NCI-H524 (cell line): ENCODE results near the gene GIPC3.

Experiments
- DNase-seq, 2 experiments: peaks; one replicate each; lab custom pipeline; 2025; lab: John Stamatoyannopoulos, UW

Gene GIPC3

DNA sequence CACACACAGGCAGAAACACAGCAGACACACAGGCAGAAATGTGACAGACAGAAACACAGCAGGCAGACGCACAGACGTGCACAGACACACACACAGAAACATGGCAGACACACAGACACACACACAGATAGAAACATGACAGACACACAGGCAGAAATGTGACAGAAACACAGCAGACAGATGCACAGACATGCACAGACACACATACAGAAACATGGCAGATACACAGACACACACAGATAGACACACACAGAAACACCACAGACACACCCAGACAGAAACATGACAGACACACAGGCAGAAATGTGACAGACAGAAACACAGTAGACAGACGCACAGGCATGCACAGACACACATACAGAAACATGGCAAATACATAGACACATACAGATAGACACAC is 20.1 kb downstream of the GIPC3 start:
- DNase-seq = no peak

DNA sequence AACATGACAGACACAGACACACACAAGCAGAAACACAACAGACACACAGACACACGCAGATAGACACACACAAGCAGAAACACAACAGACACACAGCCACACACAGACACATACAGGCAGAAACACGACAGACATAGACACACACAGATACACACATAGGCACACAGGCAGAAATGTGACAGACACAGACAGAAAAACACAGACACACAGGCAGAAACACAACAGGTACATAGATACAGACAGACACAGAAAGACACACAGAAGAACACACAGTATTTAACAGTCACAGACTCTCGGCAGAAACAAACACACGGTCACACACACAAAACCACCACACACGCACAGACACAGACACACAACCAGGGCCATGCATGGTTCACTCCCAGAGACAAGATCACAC is 20.5 kb downstream of the GIPC3 start:
- no peak for DNase-seq

DNA sequence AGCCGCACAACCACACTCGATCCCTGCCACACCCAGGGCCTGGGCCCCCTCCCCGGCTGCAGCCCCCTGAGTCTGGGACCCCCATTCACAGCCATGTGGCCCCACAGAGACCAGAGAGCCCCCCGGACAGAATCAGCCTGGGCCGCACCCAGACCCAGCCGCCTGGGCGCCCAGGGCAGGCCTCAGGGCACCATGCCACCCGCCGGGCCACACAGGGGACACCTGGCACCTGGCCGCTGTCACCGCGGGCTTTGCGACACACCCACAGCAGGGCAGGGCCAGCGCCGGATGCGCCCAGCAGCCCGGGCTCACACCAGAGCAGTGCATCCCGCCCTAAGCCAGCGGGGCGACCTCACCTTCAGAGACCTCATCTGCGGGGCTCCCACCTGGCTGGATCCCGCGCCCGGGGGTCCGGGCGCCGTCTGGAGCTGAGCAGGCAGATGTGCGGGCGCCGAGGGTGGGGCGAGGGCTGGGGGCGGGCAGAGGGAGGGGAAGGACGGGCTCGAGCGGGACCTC is 21.0 kb downstream of the GIPC3 start:
- no peak for DNase-seq

DNA sequence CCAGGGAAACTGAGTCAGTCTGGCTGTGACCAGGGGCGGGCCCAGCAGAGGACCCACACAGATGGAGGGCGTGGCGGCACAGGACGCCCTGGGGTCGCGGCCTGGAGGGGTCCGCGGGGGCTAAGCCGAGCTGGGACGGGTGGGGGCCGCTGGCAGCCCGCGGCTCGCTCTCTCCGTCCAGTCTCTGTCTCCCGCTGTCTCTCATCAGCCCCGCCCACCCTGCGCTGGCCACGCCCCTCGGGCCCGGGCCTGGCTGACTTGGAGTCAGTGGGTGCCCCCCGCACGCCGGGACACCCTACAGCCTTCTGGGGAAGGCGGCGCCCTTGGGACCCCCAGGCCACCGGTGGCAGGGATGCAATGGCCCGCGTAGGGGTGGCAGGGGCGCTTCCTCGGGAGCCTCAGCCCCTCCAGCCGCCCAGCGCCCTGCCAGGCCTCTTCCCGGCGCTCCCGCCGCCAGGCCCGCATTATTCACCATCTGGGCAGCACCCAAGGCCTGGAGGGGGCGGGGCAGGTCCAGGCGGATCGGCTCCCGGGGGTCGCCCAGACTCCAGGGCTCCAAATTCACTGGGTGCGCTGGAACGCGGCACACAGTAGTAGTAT is 21.5 kb downstream of the GIPC3 start, which contains the start of gene TBXA2R:
TBXA2R (minus strand) TSS at position 186 of the 600 bp plus-strand sequence. CDS start 6,241 bp downstream, outside the sequence.
- DNase-seq = peak; percentile 23 to 61

DNA sequence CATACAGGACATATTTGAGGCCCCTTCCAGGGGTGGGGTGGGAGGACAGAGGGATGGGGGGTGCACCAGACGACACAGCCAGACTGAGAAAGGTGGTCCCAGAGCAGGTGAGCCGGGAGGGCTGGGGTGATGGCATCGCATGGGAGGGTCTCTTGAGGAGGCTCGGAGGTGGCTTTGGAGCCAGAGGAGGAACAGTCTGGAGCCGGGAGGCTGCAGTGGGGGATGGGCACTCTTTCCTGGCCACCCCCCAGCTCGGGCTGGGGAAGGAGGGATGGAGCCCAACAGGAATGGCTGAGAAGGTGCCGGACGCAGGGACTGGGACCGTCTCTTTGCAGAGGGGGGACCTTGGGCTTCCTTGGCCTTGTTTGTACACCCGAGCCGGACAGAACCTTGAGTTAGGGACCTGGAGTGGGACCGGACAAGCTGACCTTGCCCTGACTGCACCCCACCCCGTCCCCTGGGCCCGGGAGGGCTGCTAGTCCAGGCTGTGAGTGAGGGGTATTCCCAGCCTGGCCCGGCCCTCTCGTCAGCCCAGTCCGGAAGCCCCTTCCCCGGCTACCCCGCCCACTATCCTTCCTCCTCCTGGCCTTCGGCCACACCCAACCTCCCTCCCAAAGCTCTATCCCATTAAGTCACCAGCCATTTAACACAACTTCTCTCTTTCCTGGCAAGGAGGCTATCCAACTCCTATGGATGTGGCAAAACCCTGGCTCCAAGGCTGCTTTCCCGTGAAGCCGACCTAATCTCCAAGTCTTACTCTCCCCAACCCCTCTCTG is 22.2 kb downstream of the GIPC3 start:
- no peak for DNase-seq

DNA sequence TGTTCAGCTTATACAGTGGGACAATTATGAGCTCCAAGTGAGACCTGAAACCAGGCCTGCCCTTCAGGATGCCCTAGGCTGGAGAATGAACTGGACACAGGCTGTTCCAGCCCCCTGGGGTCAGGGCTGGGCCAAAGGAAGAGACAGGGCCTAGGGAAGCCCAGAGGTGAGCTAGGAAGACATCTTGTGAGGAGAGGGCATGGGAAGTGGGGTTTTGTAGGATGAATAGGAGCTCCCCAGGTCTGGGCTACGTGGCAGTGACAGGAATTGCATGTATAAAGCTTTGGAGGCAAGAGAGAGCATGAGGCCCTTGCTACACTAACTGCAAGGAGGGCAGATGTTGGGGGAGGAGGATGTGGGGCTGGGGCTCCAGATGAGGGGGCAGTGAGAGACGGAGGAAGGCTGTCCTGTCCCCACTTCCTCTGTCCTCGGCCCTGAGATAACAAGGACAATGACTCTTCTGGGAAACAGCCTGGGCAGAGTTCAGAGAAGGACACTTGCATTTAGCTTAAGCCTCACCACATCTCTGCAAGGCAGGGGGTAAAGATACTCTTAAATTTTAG is 22.9 kb downstream of the GIPC3 start:
- no peak for DNase-seq

DNA sequence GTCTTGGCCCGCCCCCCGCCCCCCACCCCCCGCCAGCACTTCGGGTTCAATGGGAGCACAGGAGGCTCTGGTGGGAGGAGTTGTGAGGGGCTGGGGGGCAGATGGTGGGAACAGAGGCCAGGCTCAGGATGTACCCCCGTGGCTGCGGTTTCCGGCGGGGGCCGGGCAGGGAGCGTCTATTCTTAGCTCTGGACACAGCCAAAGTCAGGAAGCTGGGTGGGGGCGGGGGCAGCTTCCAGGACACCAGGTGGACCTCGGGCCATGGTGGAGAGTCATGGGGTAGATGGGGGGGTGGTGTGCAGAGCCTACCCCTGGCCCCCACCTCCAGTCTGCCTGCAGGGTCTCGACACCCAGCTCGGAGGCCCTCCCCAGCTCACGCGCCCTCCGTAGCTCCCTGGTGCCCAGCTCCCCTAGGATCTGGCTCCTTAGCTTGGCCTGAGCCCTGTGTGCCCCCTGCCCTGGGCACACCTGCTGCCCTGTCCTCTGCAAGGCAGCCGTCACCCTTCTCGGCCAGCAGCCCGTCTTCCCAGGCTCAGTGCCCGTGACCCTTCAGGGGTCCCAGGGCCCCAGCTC is 23.6 kb downstream of the GIPC3 start:
- DNase-seq = no peak

DNA sequence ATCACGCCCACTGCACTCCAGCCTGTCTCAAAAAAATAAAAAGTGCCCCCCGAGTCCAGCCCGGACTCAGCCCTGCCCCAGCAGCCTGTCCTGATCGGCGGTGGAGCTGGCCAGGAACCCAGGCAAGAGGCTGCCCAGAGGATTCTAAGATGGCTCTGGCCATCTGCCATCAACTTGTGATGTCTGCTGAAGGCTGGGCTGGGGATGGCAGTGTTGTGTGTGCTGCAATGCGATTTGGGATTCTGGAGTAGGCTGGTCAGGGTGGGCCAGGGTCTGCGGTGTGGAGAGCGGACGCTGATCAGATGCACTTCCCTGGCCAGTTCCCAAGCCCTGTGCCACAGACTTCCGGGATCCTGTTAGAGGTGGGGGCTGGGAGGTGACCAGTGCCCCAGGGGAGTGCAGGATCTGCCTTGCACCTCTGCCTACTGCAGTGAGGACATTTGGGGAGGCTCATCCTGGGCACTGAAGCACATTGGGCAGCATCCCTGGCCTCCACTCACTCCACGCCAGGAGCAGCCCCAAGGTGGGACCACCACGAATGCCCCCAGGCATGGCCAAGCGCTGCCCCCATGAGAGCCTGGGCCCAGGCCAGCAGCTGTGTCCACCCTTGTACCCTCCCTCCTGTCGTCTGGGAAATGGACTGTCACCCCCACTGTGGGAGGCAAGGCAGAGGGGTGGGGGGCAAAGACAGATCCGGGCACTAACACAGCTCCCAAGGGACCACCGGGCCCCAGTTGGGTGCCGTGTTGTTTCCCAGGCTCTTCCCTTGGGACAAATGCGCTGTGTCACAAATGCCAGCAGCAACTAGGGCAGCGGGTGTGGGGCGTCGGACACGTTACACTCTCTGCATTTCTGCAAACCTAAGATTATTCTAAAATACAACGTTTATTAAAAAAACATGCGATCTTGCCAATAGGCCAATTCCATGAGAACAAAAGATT is 24.8 kb downstream of the GIPC3 start:
- DNase-seq = no peak

DNA sequence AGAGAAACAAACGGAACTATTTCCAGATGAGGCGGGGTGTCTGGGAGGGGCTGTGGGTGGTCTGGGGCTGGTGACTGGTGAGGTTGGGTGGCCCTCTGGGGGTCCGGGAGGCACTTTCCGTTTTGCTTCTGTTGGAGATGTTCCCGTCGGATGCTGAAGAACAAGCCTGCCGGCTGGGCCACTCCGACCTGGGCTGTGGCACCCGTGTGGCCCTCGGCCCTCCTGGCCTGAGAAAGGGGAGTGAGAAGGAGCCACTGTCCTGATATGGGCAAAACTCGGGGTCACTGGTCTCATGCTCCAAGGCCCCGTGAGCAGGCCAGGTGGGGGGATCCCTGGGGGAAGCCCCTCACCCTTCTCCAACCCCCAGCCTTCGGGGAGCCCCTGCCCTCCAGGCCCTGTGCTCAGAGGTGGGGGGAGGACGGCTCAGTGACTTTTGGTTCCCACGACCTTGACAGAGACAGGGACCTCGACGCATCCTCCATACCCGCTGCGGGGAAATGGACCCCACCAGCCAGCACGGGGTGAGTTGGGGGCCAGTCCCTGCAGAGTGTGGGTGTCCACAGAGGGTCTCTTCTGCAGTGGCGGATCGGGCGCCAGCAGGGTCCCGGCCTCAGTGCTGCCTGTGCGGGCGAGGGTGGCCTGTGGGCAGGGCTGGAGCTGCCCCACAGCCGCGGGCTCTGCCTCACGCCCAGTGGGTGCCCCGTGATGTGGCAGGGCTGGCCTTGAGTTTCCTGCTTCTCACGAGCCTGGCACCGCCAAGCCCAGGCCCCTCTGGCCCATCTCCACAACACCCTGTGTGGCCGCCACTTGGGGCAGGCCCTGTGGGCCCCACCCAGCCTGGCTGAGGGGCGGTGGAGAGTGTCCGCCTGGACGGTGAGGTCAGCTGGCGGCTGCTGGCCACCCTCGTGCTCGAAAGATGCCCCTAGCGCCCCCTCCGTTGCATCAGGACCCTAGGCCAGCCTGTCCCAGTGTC is 25.8 kb downstream of the GIPC3 start:
- DNase-seq = no peak

DNA sequence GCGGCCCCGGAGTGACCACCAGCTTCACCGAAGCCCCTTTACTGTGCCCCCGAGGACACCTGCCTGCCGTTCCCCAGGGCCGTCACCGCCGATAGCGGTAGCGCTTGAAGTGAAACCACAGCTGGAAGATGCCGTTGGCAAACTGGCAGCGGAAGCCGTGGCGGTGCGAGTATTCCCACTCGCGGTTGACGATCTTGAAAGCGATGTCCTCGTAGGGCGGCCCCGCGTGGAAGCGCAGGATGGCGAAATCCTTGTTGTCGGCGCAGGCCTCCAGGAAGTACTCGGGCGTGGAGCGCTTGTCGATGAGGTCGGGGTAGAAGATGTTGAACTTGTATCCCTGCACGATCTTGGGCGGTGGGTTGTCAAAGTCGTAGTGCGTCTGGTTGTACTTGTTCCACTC is 26.6 kb downstream of the GIPC3 start:
- DNase-seq = no peak

DNA sequence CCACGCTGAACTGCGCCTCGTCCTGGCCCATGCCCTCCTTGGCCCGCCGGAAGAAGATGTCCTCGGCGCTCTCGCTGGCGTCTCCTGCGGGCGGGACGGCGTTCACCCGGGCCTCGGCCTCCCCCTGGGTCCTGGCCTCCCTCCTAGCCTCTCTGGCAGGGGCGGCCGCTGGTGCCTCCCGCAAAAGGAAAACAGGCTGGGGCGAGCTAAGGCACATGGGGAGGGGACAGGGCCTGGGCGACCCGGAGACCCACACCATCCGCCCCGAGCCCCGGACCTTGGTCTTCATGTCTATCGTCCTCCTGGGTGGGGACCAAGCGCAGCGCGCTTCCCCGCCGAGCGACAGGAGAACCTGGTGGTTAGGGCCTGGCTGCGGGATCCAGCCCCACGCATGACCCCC is 27.1 kb downstream of the GIPC3 start:
- DNase-seq = no peak

DNA sequence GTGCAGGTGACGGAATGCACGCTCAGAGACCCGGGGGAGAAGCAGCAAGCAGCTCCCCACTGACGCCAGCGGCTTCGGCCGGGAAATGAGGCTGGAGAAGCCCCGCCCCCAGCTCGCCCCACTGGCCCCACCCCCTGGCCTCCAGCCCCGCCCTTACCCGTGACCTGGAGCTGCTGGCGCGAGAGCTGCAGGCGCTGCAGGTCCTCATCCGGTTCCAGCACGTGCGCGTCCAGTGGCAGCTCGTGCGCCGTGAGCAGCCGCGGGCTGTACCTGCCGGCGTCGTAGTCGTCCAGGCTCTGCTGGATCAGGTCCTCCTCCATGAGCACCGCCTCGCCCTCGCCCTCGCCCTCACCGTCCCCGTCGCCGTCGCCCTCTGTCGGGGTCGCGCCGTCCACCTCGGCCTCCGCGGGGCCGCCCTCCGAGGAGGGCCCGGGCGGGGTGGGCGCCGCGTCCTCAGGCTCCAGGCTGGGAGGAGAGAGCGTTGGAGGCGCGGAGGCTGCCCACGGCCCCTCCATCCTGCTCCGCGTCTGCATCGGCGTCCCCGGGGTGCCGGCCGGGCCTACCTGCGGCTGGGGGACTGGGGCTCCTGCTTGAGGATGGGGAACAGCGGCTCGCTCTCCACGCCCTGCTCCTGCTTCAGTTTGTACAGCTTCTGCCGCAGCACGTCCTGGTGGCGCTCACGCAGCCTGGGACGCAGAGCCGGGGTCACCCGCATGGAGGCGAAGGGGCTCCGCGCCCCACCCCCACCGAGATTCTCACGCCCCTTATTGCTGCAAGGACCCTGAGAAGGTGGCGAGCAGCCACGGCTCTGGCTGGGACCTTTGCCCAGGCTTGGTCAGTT is 27.8 kb downstream of the GIPC3 start:
- DNase-seq = no peak

DNA sequence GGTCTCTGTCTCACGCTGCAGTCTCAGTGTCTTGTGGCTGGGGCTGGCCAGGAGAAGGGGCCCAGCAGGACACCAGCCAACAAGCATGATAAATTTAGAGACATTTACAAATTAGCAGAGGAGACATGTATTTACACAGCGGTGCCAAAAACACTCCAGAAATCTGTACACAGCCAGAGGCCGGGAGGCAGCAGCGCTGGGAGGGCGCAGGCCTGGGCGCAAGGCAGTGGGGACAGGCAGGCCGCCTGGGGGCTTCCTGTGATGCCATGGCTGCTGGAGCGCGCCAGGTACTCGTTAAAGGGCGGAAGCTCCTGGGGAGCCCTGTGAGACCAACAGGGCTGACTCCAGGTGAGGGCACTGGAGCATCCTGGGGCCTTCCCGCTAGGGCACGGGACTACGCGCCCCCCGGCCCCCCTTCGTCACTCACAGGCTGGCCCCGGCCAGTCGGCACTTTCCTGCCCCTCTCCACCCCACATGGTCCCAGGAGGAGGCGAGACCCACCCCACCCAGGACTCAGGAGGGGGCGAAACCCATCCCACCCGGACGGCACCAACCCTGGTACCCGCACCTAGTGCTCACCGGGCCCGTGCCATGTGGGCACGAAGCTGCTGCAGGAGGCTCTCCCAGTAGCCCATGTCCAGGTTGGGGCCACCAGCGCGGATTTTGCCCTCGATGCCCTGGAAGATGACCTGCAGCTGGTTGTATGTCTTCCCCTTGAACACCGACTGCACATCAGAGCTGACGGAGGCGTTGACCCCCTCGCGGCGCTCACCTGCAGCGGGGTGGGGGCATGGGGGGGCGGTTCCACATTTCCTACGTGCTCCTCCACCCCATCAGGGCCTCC is 28.8 kb downstream of the GIPC3 start:
- no peak for DNase-seq

DNA sequence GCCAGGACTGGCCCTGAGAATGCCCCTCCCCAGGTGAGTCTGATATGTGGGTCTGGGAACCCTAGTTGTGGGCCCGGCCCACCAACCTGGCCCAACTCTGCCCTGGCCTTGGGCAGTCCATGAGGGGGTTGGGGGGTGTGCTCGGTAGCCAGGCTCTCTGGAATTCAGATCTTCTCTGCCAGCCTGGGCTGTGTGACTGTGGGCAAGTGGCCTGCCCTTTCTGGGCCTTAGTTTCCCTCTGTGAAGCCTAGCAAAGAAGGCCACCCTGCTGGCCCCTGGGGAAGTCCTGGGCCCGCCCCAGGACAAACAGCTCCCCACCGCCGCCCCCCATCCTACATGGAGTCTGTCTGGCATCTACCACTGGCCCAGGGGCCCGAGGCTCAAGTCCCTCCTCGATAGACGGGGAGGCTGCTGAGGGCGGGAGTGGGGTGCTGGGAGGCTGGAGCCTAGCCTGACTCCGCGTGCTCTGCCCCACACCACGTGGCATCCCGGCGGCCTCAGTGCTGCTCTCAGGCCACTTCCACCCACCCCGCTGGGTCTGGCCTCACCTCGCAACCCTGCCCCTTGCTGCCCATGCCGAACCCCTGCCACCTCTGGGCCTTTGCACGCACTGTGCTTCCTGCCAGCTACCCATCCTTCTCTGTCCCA is 29.7 kb downstream of the GIPC3 start:
- no peak for DNase-seq

DNA sequence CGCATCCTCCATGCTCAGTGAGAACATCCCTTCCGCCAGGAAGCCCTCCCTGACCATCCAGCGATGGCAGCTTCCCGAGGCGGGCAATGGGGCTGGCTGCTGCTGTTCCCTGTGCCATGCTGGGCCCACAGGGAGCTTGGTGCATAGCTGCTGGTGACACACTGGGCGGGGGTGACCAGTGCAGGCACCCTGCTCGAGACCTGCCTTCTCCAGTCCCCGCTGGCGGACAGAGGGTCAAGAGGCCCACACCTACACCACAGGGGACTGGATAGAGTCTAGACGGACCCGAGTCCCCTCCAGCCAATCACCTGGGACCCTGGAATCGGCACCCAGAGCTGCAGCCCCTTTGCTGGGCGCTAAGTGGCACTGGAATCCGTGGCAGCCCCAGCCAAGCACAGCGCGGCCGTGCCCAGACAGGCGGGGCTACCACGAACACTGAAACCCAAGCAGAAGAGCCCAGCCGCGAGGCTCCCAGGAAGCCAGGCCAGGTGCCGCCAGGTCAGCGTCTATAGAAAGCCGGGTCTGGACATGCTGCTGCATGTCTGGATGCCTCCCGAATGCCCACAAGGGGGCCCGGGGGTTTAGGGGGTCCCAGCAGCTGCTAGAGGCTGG is 30.4 kb downstream of the GIPC3 start:
- DNase-seq = no peak

DNA sequence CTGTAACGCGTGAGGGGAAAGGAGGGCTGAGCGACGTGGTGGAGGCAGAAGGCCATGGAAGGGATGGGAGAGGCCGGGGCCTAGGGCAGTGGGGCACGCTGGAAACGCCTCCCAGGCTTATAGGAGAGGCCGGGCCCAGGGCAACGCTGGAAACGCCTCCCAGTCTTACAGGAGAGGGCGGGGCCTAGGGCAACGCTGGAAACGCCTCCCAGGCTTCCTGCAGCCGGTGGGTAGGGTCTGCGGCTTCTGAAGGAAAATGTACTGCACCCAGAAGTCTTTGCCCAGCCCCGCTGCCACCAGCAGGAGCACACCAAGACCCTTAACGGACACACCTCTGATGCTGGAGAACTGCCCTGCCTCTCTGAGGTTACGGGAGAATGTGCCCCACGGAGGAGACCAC is 32.2 kb downstream of the GIPC3 start:
- DNase-seq = no peak

DNA sequence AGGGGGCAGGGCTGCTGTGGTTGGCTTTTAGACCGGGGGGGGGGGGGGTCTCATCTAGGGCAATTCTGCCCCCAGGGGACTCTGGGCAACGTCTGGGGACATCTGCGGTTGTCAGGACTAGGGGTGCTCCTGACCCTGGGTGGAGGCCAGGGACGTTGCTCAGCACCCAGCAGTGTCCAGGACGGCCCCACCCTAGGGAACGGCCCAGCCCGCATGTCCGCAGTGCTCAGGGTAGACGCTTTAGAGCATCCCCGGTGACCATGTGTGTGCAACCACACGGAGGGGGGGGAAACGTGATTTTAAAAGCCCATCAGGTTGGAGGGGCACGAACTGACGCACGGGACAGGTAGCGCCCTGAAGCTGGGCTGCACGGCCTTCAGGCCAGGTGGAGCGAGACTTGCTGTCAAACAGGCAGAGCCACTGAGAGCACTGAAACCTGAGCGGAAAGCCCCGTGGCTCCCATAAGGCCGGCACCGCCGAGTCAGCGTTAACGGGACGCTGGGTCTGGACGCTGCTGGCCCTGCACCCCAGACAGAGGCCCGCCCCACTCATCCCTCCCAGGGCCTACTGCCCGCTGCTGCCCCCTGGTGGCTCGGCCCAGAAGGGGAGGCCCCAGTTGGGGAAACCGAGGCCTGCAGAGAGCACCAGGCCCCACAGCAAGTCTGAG is 33.0 kb downstream of the GIPC3 start:
- DNase-seq = no peak
